Left cardiac atrium (tissue), 4 donors: ENCODE measurements around the gene CD40. TPM values are rescaled to one million over a fixed set of nuclear protein-coding genes. Genes with fewer than 3 reads are reported as not detected.
"Not testable (repeated sequence)": the region's sequence is repeated elsewhere in the genome, so short reads cannot be mapped to it uniquely, and the experiment has no call there.

Source experiments
- ATAC-seq, 2 donors: fragments of 200-7000 bp; cut with Tn5 transposase; one replicate each; pipeline ENCODE4 v1.9.1; 2020; ENCODE audit warnings: mild to moderate bottlenecking in 2 of 2, moderate library complexity in 2 of 2
- DNase-seq: peaks from one replicate; pipeline ENCODE4 v3.0.0-alpha.2; 2020
- intact Hi-C, 2 donors: fragments of 100-400 bp; cut with DNase I; formaldehyde crosslinking; loops; one replicate each; pipeline versions ENCODE4 v1.14.1 to v1.15.1; 2022 to 2023
- total RNA-seq, 2 donors: library from RNA; stranded (reverse); fragmentation: NEBNext Ultra II Directional; extraction: Animal tissue kit (Norgen Biotek cat#: 25700); gene quantifications; one replicate each; pipeline ENCODE4 v1.2.1, GENCODE V29; 2021
- donor health status: DM: no; HTN: yes; CAD: no.
- donor health status: DM: no; HTN: yes; CAD: no; lungs with severe emphysema.
- donor health status: DM: yes; HTN: yes; CAD: no.
- donor health status: Dilated cardiomyopathy.

The CD40 gene
- total RNA-seq, 2 donors from 2014 or later = 11.1 to 13.7 TPM

GRCh38 chr20:46091622-46092535 lies 26.2 kb upstream of the CD40 start:
- DNase-seq, intact Hi-C loops, ATAC-seq: not testable (repeated sequence)

- intact Hi-C loops = no loop called here
- ATAC-seq = no peak
- DNase-seq = no peak
Measured at GRCh38 chr20:46093531-46093930, 24.6 kb upstream of the CD40 start.

- no peak for DNase-seq
- peak in 1 of 2 donors; percentile 40 for ATAC-seq
- intact Hi-C loops = no loop called here
Measured at GRCh38 chr20:46099491-46100287, 18.4 kb upstream of the CD40 start.

GRCh38 chr20:46100444-46100843 lies 17.7 kb upstream of the CD40 start:
- intact Hi-C loops = not testable (repeated sequence)

GRCh38 chr20:46100988-46101387 lies 17.1 kb upstream of the CD40 start:
- intact Hi-C loops = no loop called here
- no peak for ATAC-seq
- no peak for DNase-seq

More at GRCh38 chr20:46100444-46100843, 17.7 kb upstream of the CD40 start:
- not testable (repeated sequence) for DNase-seq, ATAC-seq

- no peak for DNase-seq
- ATAC-seq = no peak
- intact Hi-C loops = no loop called here
Measured at GRCh38 chr20:46101957-46102356, 16.2 kb upstream of the CD40 start.

- DNase-seq (no peak), ATAC-seq (no peak)
- intact Hi-C loops = no loop called here
Measured at GRCh38 chr20:46102940-46103339, 15.2 kb upstream of the CD40 start.

- intact Hi-C loops = no loop called here
- no peak for DNase-seq
Measured at GRCh38 chr20:46104262-46104661, 13.9 kb upstream of the CD40 start.

GRCh38 chr20:46107061-46107460 lies 11.1 kb upstream of the CD40 start:
- no peak for ATAC-seq
- intact Hi-C loops = no loop called here
- no peak for DNase-seq

More at GRCh38 chr20:46104262-46104661, 13.9 kb upstream of the CD40 start:
- ATAC-seq = no peak

- no peak for ATAC-seq
- intact Hi-C loops = no loop called here
- no peak for DNase-seq
Measured at GRCh38 chr20:46108435-46108841, 9.7 kb upstream of the CD40 start.

- intact Hi-C loops = no loop called here
- no peak for DNase-seq
- ATAC-seq = no peak
Measured at GRCh38 chr20:46108976-46109375, 9.1 kb upstream of the CD40 start.

- no peak for DNase-seq
- intact Hi-C loops = loop anchor here in 1 of 2 donors (10.0 kb wide), 1 partner anchor 86 kb away; the partner anchor contains the start of gene SLC12A5
- ATAC-seq = peak; percentile 78 to 89
Measured at GRCh38 chr20:46111028-46111835, 6.9 kb upstream of the CD40 start.

- DNase-seq (no peak), ATAC-seq (no peak)
- intact Hi-C loops = loop anchor here in 1 of 2 donors (10.0 kb wide), 1 partner anchor 87 kb away; the partner anchor contains the start of gene SLC12A5
Measured at GRCh38 chr20:46111836-46112212, 6.3 kb upstream of the CD40 start.

- intact Hi-C loops = loop anchor here in 1 of 2 donors (10.0 kb wide), 1 partner anchor 88 kb away; the partner anchor contains the start of gene SLC12A5
- ATAC-seq = no peak
- DNase-seq = no peak
Measured at GRCh38 chr20:46112430-46113112, 5.5 kb upstream of the CD40 start.

GRCh38 chr20:46113113-46113470 lies 5.0 kb upstream of the CD40 start:
- ATAC-seq = no peak
- intact Hi-C loops = loop anchor here in 1 of 2 donors (10.0 kb wide), 1 partner anchor 88 kb away; the partner anchor contains the start of gene SLC12A5

GRCh38 chr20:46114449-46114848 lies 3.7 kb upstream of the CD40 start:
- DNase-seq (no peak), ATAC-seq (no peak)
- intact Hi-C loops = loop anchor here in 1 of 2 donors (10.0 kb wide), 1 partner anchor 90 kb away; the partner anchor contains the start of gene SLC12A5

More at GRCh38 chr20:46113113-46113470, 5.0 kb upstream of the CD40 start:
- DNase-seq = no peak

GRCh38 chr20:46118481-46119020 lies 437 bp downstream of the CD40 start:
- intact Hi-C loops = loop anchor here in 1 of 2 donors (10.0 kb wide), 1 partner anchor 94 kb away; the partner anchor contains the start of gene SLC12A5
- peak; percentile 74 to 79 for ATAC-seq
- DNase-seq = peak; percentile 60
